Lower leg skin (tissue), 4 donors: Measurements from ENCODE around the gene ARHGAP12. TPM values are rescaled to one million over a fixed set of nuclear protein-coding genes. Genes with fewer than 3 reads are reported as not detected.

ENCODE experiments used
- DNase-seq, 2 donors: peaks; one replicate each; pipeline ENCODE4 v3.0.0-alpha.2; 2019; ENCODE audit warnings: low spot score in 2 of 2
- H3K4me3 ChIP-seq: fragments of 200-600 bp; sonication (generic); 2 replicates; pipeline ENCODE4 v1.5.1; 2017; ENCODE audit warnings: mild to moderate bottlenecking, low read depth; ENCODE audit not compliant: poor library complexity, severe bottlenecking
- POLR2A ChIP-seq, 2 donors: fragments of 450-650 bp; IDR thresholded peaks; one replicate each; pipeline ENCODE4 v1.6.1; 2016 to 2017; ENCODE audit warnings: antibody characterized with exemption in 2 of 2, mild to moderate bottlenecking in 1 of 2, moderate library complexity in 1 of 2
- WGBS, 2 donors: methylation state at CpG; one replicate each; pipeline ENCODE4 v1.1.5; 2018; 5-methylcytosine and 5-hydroxymethylcytosine counted together
- intact Hi-C: fragments of 100-400 bp; cut with DNase I; formaldehyde crosslinking; loops from one replicate; pipeline ENCODE4 v1.15.0; 2023; ENCODE audit warnings: low total_unique reads
- total RNA-seq, 4 donors: library from RNA; depleted of rRNA; stranded (reverse); fragments of >200 nt; gene quantifications; one replicate each; pipeline ENCODE4 v1.1.0, GENCODE V29; 2016
- TF ChIP-seq, protein P1 (sequence below), 3 donors: fragments of 450-650 bp; IDR thresholded peaks; one replicate each; pipeline ENCODE4 v1.5.1; 2016; ENCODE audit warnings: antibody characterized with exemption in 3 of 3, mild to moderate bottlenecking in 3 of 3, moderate library complexity in 2 of 3

The ARHGAP12 gene
- total RNA-seq, 4 donors from 2014 or later, result 29.9 to 35.2 (median 31.4) TPM

DNA sequence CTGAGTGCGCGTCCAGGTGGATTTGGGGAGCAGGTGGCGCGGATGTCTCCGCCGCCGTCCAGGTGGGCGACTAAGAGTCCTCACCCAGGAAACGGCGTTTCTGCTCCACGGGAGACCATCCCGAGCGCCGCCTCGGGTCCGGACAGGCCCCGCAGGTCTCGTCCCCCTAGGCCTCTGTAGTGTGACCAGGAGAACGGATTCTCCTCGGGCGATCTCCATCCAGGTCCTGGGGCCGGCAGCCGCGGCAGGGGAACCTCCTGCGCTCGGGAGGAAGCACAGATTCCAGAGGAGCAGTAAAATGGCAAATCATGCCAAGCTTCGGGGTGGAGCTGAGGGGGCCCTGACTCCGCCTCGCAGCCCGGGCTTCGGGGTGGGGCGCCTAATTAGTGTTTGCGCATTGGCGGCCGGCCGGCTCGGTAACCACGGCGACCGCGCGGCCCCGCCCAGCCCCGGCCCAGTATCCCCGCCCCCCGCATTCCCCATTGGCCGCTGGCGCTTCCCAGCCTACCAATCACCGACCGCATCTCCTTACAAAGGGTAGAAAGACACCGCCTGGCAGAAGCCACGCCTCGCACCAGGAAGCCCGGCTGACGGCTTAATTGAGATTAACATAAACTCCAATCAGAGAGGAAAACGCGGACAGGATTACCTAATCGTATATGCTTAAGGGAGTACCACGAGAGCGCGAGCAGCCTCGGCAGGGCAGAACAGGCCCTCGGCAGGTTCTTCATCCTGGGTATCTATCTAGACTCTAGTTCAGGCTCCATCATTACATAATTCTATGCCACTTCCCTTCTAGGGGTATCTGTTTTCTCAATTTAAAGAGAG is 168.6 kb downstream of the ARHGAP12 start:
- WGBS, 2 donors, result 0% methylated on average over 48 to 60 of the region's 63 CpGs
- peak; percentile 97 to 99 for DNase-seq
- H3K4me3 ChIP-seq, result peak overlapping the region; percentile 63
- TF ChIP-seq POLR2A (IDR thresholded peaks at IDR 0.05), result no peak
- TF ChIP-seq, protein P1, sequence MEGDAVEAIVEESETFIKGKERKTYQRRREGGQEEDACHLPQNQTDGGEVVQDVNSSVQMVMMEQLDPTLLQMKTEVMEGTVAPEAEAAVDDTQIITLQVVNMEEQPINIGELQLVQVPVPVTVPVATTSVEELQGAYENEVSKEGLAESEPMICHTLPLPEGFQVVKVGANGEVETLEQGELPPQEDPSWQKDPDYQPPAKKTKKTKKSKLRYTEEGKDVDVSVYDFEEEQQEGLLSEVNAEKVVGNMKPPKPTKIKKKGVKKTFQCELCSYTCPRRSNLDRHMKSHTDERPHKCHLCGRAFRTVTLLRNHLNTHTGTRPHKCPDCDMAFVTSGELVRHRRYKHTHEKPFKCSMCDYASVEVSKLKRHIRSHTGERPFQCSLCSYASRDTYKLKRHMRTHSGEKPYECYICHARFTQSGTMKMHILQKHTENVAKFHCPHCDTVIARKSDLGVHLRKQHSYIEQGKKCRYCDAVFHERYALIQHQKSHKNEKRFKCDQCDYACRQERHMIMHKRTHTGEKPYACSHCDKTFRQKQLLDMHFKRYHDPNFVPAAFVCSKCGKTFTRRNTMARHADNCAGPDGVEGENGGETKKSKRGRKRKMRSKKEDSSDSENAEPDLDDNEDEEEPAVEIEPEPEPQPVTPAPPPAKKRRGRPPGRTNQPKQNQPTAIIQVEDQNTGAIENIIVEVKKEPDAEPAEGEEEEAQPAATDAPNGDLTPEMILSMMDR (IDR thresholded peaks at IDR 0.05), result no peak
- intact Hi-C loops, result no loop called here

DNA sequence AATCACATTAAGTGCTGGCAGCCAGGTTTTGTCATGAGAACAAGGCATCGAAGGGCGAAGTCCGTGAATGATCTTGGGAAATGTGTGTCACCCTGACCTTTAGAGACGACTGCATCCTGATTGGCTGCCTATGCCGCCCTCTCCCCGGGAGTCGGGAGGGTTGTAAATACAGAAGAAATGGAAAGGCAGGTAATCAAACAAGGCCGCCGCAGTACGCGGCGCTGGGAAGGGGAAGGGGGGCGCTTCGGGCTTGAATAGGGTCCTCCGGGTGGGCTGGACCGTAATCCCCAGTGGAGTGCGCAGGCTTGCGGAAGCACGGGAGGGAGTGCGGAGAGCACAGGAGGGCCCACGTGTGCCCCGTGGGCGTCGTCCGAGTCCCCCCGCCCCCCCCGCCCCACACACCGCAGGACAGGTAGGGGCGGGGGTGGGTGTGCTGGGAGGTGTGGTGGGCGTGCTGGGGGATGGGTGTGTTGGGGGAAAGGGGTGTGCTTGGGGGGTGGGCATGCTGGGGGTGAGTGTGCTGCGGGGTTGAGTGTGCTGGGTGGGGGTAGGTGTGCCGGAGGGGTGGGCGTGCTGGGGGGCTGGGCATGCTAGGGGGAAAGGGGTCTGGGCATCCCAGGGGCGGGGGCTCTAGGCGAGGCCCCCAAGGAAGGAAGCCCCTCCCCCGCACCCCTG is 169.4 kb downstream of the ARHGAP12 start:
- TF ChIP-seq, protein P1 (IDR thresholded peaks at IDR 0.05), result no peak
- TF ChIP-seq POLR2A (IDR thresholded peaks at IDR 0.05), result no peak
- H3K4me3 ChIP-seq, result peak overlapping the region; percentile 63
- DNase-seq, result peak; percentile 66 to 93
- whole genome bisulfite sequencing, 2 donors, result 0% methylated on average over 23 to 24 of the region's 36 CpGs
- intact Hi-C loops, result no loop called here

DNA sequence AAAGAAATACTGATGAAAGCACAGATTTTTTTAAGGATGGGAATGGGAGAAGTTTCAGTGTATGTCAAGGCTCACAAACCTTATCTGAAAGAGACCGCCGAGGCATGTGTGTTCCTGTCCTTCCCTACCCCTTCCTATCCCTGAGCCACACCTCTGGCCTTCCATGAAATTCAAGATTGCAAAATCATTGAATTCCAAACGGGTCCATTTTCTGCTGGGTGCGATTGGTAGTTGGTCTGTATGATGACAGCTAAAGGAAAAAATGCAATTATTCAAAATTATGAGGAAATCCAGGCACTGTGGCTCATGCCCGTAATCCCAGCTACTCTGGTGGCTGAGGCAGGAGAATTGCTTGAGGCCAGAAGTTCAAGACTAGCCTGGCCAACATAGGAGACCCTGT is 170.1 kb downstream of the ARHGAP12 start:
- H3K4me3 ChIP-seq, result no peak overlapping the region
- 55 to 63% methylated on average over 5 of the region's 5 CpGs for WGBS, 2 donors
- intact Hi-C loops, result no loop called here
- DNase-seq, result no peak
- TF ChIP-seq, protein P1 (IDR thresholded peaks at IDR 0.05), result no peak
- TF ChIP-seq POLR2A (IDR thresholded peaks at IDR 0.05), result no peak

DNA sequence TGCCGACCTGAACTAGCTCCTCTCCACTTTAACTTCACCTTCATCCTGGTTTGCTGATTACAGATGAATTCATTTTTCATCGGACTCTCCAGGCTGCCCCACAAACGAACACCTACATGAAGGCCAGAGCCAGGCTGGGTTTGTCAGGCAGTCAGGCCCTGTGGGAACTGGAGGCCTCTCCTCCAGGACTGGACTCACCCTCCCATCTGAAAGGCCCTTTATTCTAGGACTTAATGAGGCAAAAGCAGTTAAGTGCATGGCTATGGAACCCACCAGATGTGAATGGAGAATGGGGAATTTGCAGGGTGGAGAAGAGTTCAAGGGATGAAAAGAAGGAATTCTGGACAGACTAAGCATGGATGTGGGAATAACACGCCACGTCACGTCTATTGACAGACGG is 170.8 kb downstream of the ARHGAP12 start:
- intact Hi-C loops, result no loop called here
- H3K4me3 ChIP-seq, result no peak overlapping the region
- no peak for TF ChIP-seq POLR2A (IDR thresholded peaks at IDR 0.05)
- TF ChIP-seq, protein P1 (IDR thresholded peaks at IDR 0.05), result no peak
- DNase-seq, result no peak
- WGBS, 2 donors, result 54 to 66% methylated on average over 6 of the region's 7 CpGs

DNA sequence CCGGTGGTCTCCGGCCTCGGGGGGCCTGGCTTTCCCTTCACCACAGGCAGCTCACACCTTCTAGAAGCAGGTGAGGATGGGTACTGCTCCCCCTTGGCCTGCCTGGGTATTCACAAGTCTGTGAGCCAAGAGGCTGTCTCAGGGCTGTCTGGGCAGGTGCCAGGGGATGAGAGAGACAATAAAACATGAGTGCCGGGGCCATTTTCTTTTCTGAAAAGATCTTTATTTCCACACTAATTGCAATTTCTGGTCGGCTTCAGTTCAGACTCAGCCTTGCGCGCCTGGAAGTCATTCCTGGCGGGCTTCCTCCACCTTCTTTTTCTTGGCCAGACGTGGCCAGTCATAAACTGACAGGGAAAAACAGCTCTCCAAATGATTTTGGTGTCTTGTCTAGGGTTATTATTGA is 171.2 kb downstream of the ARHGAP12 start:
- no peak overlapping the region for H3K4me3 ChIP-seq
- peak in 1 of 2 donors; percentile 90 for DNase-seq
- 46 to 62% methylated on average over 9 of the region's 9 CpGs for WGBS, 2 donors
- intact Hi-C loops, result no loop called here
- TF ChIP-seq, protein P1 (IDR thresholded peaks at IDR 0.05), result no peak
- no peak for TF ChIP-seq POLR2A (IDR thresholded peaks at IDR 0.05)
